ENCODE measurements around the gene SHISAL1. TPM values are rescaled to one million over a fixed set of nuclear protein-coding genes. Genes with fewer than 3 reads are reported as not detected.

The SHISAL1 gene
- total RNA-seq, 4 donors from 2014 or later = 6.6 to 20.4 (median 12.4) TPM

DNA sequence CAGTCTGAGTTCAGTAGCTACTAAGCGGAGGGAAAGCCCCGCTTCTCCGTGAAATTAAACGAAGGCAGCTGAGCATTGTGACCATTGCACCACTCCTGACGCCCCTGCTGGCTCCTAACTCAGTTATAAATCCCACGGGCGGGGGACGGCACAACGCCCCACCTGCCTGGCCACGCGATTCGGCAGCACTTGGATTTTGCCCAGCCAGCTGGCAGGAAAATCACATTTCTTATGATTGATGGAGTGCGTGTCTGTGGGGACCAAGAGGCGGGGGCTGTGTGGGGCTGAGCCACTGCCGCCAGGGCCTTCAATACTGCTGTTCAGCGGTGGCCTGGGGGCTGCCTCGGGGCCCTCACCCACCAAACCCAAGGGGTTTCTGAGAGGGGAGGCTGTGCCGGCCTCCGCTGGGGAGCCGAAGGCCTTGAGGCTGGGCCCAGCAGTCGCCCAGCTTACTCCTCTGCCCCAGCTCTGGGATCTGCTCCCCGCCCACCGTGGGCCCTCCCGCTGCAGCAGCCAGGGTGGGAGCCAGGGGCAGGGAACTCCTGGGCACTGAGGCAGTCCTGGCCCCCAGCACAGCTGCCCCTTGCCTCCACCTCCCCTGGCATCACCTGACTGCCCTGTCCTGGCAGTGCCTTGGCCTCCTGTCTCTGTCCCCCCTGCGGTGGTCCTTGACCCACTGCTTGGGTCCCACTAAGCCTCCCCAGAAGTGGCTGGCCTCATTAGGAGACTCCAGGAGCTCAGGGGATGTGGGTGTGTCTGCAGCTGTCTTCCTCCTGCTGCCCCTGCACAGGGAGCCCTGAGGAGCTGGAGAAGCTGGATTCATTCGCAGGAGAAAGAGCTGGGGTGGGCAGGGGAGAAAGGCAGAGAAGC is 30.7 kb downstream of the SHISAL1 start:
- H3K9me3 ChIP-seq = no peaks in the 10 kb centered on the region
- H3K36me3 ChIP-seq = peaks cover 0 to 4% (median 0%) of the 10 kb centered on the region in 4 donors
- peaks cover 0 to 23% (median 8%) of the 10 kb centered on the region in 4 donors for H3K4me1 ChIP-seq
- H3K27me3 ChIP-seq = no peaks in the 10 kb centered on the region
- no peak for TF ChIP-seq CTCF (IDR thresholded peaks at IDR 0.05)
- TF ChIP-seq POLR2A (IDR thresholded peaks at IDR 0.05; ENCODE audit: low read depth) = no peak
- TF ChIP-seq POLR2AphosphoS5 (IDR thresholded peaks at IDR 0.05) = no peak
- no peak for TF ChIP-seq EP300 (IDR thresholded peaks at IDR 0.05)
- no peak for DNase-seq (ENCODE audit: extremely low spot score)
- 67% methylated on average over 21 of the region's 26 CpGs for WGBS
- intact Hi-C loops (cut with DNase I) = no loop called here
- H3K27ac ChIP-seq (replicated peaks in 1 of 4) = no peak overlapping the region
- no peak overlapping the region for H3K4me3 ChIP-seq

- Histone ChIP-seq H3K36me3 (peaks cover 0 to 4% (median 0%) of the 10 kb centered on the region in 4 donors), H3K4me1 (peaks cover 0 to 23% (median 8%) of the 10 kb centered on the region in 4 donors), H3K27me3 (no peaks in the 10 kb centered on the region), H3K9me3 (no peaks in the 10 kb centered on the region), H3K4me3 (no peak overlapping the region), H3K27ac (replicated peaks in 1 of 4) (no peak overlapping the region)
- no peak for TF ChIP-seq POLR2AphosphoS5 (IDR thresholded peaks at IDR 0.05)
- TF ChIP-seq EP300 (IDR thresholded peaks at IDR 0.05) = no peak
- TF ChIP-seq POLR2A (IDR thresholded peaks at IDR 0.05; ENCODE audit: low read depth) = no peak
- no peak for TF ChIP-seq CTCF (IDR thresholded peaks at IDR 0.05)
- DNase-seq (ENCODE audit: extremely low spot score) = no peak
- 85% methylated on average over 4 of the region's 9 CpGs for WGBS
- intact Hi-C loops (cut with DNase I) = no loop called here
These were observed 32.0 kb downstream of the SHISAL1 start for GRCh38 chr22:44280665-44281188.

GRCh38 chr22:44279069-44279360 is 33.7 kb downstream of the SHISAL1 start:
- DNase-seq (ENCODE audit: extremely low spot score) = no peak
- WGBS = 32% methylated on average over 9 of the region's 9 CpGs
- Histone ChIP-seq H3K36me3 (peaks cover 0 to 7% (median 0%) of the 10 kb centered on the region in 4 donors), H3K4me1 (peaks cover 0 to 23% (median 8%) of the 10 kb centered on the region in 4 donors), H3K4me3 (no peak overlapping the region), H3K27ac (replicated peaks in 1 of 4) (no peak overlapping the region), H3K27me3 (no peaks in the 10 kb centered on the region), H3K9me3 (no peaks in the 10 kb centered on the region)
- TF ChIP-seq EP300 (IDR thresholded peaks at IDR 0.05) (no peak), POLR2A (IDR thresholded peaks at IDR 0.05; ENCODE audit: low read depth) (no peak), POLR2AphosphoS5 (IDR thresholded peaks at IDR 0.05) (no peak), CTCF (IDR thresholded peaks at IDR 0.05) (no peak)
- intact Hi-C loops (cut with DNase I) = no loop called here

DNA sequence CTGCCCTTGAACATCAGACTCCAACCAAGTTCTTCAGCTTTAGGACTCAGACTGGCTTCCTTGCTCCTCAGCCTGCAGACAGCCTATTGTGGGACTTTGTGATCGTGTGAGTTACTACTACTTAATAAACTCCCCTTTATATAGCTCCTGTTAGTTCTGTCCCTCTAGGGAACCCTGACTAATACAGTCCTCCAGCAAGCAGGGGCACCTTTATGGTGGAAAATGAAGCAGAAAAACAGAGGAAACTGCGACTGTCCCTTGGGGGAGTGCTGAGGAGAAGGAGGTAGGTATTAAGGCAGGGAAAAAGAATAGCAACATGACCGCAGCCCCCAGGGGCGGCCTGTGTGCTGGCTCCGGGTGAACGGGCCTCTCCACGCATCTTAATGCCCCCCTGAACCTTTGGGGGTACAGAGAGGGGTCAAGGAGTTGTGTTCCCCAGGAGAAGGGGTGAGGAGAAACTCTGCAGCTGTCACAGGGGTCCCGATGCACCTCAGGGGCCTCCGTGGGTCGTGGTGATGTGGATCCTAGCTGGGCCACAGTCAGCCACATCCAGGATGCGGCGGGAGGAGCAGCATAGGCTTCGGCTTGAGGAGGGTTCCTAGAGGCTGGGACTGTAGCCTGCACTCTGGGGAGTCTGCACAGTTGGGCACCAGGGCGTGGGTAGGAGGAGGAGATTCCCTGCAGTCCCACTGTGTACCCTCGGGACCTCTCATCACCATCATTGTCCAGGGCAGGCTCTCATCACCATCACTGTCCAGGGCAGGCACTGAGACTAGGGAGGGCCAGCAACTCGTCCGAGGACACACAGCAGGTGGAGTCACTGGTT is 34.3 kb downstream of the SHISAL1 start:
- H3K4me1 ChIP-seq = peaks cover 0 to 23% (median 8%) of the 10 kb centered on the region in 4 donors
- no peak for DNase-seq (ENCODE audit: extremely low spot score)
- no peak overlapping the region for H3K27ac ChIP-seq (replicated peaks in 1 of 4)
- no peaks in the 10 kb centered on the region for H3K9me3 ChIP-seq
- no peaks in the 10 kb centered on the region for H3K27me3 ChIP-seq
- H3K4me3 ChIP-seq = no peak overlapping the region
- intact Hi-C loops (cut with DNase I) = no loop called here
- peaks cover 0 to 7% (median 0%) of the 10 kb centered on the region in 4 donors for H3K36me3 ChIP-seq
- no peak for TF ChIP-seq POLR2AphosphoS5 (IDR thresholded peaks at IDR 0.05)
- TF ChIP-seq EP300 (IDR thresholded peaks at IDR 0.05) = no peak
- no peak for TF ChIP-seq CTCF (IDR thresholded peaks at IDR 0.05)
- TF ChIP-seq POLR2A (IDR thresholded peaks at IDR 0.05; ENCODE audit: low read depth) = no peak
- 85% methylated on average over 11 of the region's 17 CpGs for WGBS
